HT1080 (cell line): ENCODE measurements around the gene ARRDC2. TPM values are rescaled to one million over a fixed set of nuclear protein-coding genes. Genes with fewer than 3 reads are reported as not detected.
"Not testable (repeated sequence)": the region's sequence is repeated elsewhere in the genome, so short reads cannot be mapped to it uniquely, and the experiment has no call there.

ENCODE experiments used
- DNase-seq: peaks from one replicate; pipeline ENCODE4 v3.0.0-alpha.2; 2015; ENCODE audit warnings: low read depth
- total RNA-seq: library from RNA; depleted of rRNA; stranded (reverse); fragments of >200 nt; shearing (Covaris generic); gene quantifications from 2 replicates; pipeline ENCODE4 v1.2.3, GENCODE V29; 2014

ARRDC2 gene
- total RNA-seq, 1 experiment from 2014 or later: 10.3 TPM

GRCh38 chr19:18016209-18016910, 8.4 kb downstream of the ARRDC2 start:
- no peak for DNase-seq

GRCh38 chr19:18017275-18018083, 9.5 kb downstream of the ARRDC2 start:
- no peak for DNase-seq

GRCh38 chr19:18020212-18021085, 12.5 kb downstream of the ARRDC2 start:
- DNase-seq: no peak

- peak; percentile 81 for DNase-seq
Observed at GRCh38 chr19:18021121-18021755, 13.3 kb downstream of the ARRDC2 start.

GRCh38 chr19:18023622-18024251, 15.8 kb downstream of the ARRDC2 start:
- no peak for DNase-seq

GRCh38 chr19:18027151-18027550, 19.2 kb downstream of the ARRDC2 start:
- no peak for DNase-seq

- DNase-seq: no peak
Observed at GRCh38 chr19:18029617-18030338, 21.8 kb downstream of the ARRDC2 start.

- not testable (repeated sequence) for DNase-seq
Observed at GRCh38 chr19:18031401-18031800, 23.4 kb downstream of the ARRDC2 start.

- not testable (repeated sequence) for DNase-seq
Observed at GRCh38 chr19:18032102-18032501, 24.1 kb downstream of the ARRDC2 start.

- no peak for DNase-seq
Observed at GRCh38 chr19:18041054-18041453, 33.1 kb downstream of the ARRDC2 start.

GRCh38 chr19:18043676-18044075, 35.7 kb downstream of the ARRDC2 start:
- DNase-seq: no peak

- DNase-seq: no peak
Observed at GRCh38 chr19:18044825-18045304, 36.9 kb downstream of the ARRDC2 start.

GRCh38 chr19:18045307-18046050, 37.5 kb downstream of the ARRDC2 start:
- no peak for DNase-seq

GRCh38 chr19:18046059-18046718, 38.2 kb downstream of the ARRDC2 start:
- DNase-seq: peak; percentile 82

GRCh38 chr19:18049385-18049784, 41.4 kb downstream of the ARRDC2 start:
- no peak for DNase-seq

- DNase-seq: no peak
Observed at GRCh38 chr19:18051887-18052286, 43.9 kb downstream of the ARRDC2 start.

- DNase-seq: no peak
Observed at GRCh38 chr19:18053576-18054219, 45.7 kb downstream of the ARRDC2 start.

GRCh38 chr19:18055967-18056366, 48.0 kb downstream of the ARRDC2 start:
- no peak for DNase-seq
